Measurements from ENCODE around the gene RNU1-3. TPM values are rescaled to one million over a fixed set of nuclear protein-coding genes. Genes with fewer than 3 reads are reported as not detected.
A peak's percentile ranks its signal among the peaks of the same experiment; 100 is the strongest.
"Not testable (repeated sequence)": the region's sequence is repeated elsewhere in the genome, so short reads cannot be mapped to it uniquely, and the experiment has no call there.

Gene RNU1-3
- total and polyA plus RNA-seq, 2 of the 8 experiments (the other 6 are each of a cell fraction or from before 2014, with no cell fraction given), result 145 to 1,303 TPM

DNA sequence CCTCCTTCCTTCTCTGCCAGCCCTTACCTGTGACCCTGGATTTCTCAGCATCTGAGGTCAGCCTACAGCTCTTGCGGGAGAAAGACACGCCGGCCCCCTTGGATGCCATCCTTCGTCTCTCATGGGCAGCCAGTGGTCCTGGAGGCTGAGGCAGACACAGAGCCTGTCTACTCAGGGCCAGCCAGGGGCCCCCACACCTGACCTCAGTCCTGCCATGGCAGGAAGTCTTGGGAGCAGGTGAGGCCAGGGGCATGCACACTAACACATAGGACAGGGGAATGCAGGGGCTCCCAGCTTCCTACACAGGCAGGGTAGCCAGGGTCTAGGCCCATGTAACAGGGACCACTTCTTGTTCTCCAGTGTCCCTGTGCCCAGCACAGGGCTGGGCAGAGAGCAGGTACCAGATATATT lies 23.7 kb downstream of the RNU1-3 start:
- not testable (repeated sequence) for FAIRE-seq; H3K4me3 ChIP-seq (ENCODE audit: extremely low read depth in 1 of 4, insufficient read depth in 2 of 4, low read depth in 3 of 4, low read length in 4 of 4)
- CTCF ChIA-PET (ENCODE audit: partially characterized antibody), result interaction anchor here (0.8 to 2.5 kb wide), 4 partner anchors 13 to 40 kb away, joined by 3 to 27 read pairs (median 4); no protein-coding TSS in a partner anchor

More for the DNA sequence above, 23.7 kb downstream of the RNU1-3 start:
- H3K27ac ChIP-seq (ENCODE audit: low read depth, low read length); H2BK20ac ChIP-seq (ENCODE audit: low read length); H3K9me3 ChIP-seq (ENCODE audit: insufficient read depth in 2 of 2, low read depth in 1 of 2, low read length in 1 of 2); H4K20me1 ChIP-seq (replicated peaks in 1 of 2; ENCODE audit: control insufficient read depth in 1 of 2, insufficient read depth in 2 of 2, low read length in 2 of 2); H2BK12ac ChIP-seq (ENCODE audit: low read depth, low read length); H2BK120ac ChIP-seq (replicated peaks; ENCODE audit: low read depth, low read length); POLR2A ChIA-PET (ENCODE audit: partially characterized antibody); H3K4ac ChIP-seq (replicated peaks; ENCODE audit: insufficient read length, low read depth, low read length); H2BK5ac ChIP-seq (ENCODE audit: low read depth, low read length); H3K79me2 ChIP-seq (ENCODE audit: control insufficient read depth in 1 of 2, insufficient read depth in 2 of 2, low read length in 2 of 2); H3K18ac ChIP-seq (ENCODE audit: extremely low read depth, low read length); H3K23me2 ChIP-seq (ENCODE audit: low read depth, low read length); H3K23ac ChIP-seq (ENCODE audit: insufficient read length); H2AFZ ChIP-seq (ENCODE audit: low read length); H2AK5ac ChIP-seq (ENCODE audit: low read depth, low read length); H3K14ac ChIP-seq (ENCODE audit: insufficient read length); H4K91ac ChIP-seq (replicated peaks; ENCODE audit: insufficient read length, low read length); H4K5ac ChIP-seq (ENCODE audit: insufficient read length, low read depth, low read length); H3K56ac ChIP-seq (replicated peaks; ENCODE audit: insufficient read length, low read depth, low read length); H3K36me3 ChIP-seq (ENCODE audit: control insufficient read depth in 2 of 4, insufficient read depth in 4 of 4, low read length in 3 of 4); H2BK15ac ChIP-seq (ENCODE audit: low read length): not testable (repeated sequence)
- Histone ChIP-seq H3K4me1 (replicated peaks in 1 of 4; ENCODE audit: control insufficient read depth in 3 of 4, insufficient read depth in 4 of 4, low read length in 3 of 4) (peaks cover 0 to 16% (median 13%) of the 10 kb centered on the region in 4 experiments; a peak in 6 of 7 replicates), H3K4me2 (ENCODE audit: insufficient read depth in 1 of 2, low read depth in 2 of 2, low read length in 2 of 2) (peak overlapping the region in 1 of 2 experiments; percentile 72; a peak in 1 of 4 replicates), H3K9ac (replicated peaks in 1 of 4; ENCODE audit: extremely low read depth in 1 of 4, low read depth in 3 of 4, low read length in 3 of 4) (peak overlapping the region in 1 of 4 experiments; percentile 13; a peak in 1 of 7 replicates), H4K8ac (ENCODE audit: extremely low read depth, insufficient read depth, low read length) (peak overlapping the region; percentile 19; the same call in 1 of the 2 replicates), H3K79me1 (ENCODE audit: low read depth, low read length) (peaks cover 14% of the 10 kb centered on the region; the same call in 1 of the 2 replicates), H3K27me3 (replicated peaks in 1 of 4; ENCODE audit: control insufficient read depth in 3 of 4, extremely low read depth in 1 of 4, insufficient read depth in 3 of 4, low read length in 3 of 4) (peaks cover 0 to 15% (median 10%) of the 10 kb centered on the region in 4 experiments; a peak in 5 of 7 replicates)
- 94% methylated on average over 4 of the region's 4 CpGs; no CpG with 5 or more reads in 1 of the 2 experiments for WGBS, 2 experiments (ENCODE audit: extremely low coverage in 1 of 2, insufficient coverage in 1 of 2, insufficient read length in 1 of 2, insufficient replicate concordance in 2 of 2, low coverage in 1 of 2, low lambda C conversion rate in 2 of 2, missing lambda C conversion rate in 1 of 2)
- DNase-seq (ENCODE audit: low read depth in 1 of 2, low spot score in 2 of 2), result peak in 1 of 2 experiments; percentile 63

All from H1 (cell line).